Natural killer cell treated with Interleukin-12 subunit alpha and Interleukin-12 subunit beta and Interleukin-15 and Interleukin-18, amount 100 ng/mL, for 72 hours (primary cell): ENCODE measurements around the gene PTPRG. TPM values are rescaled to one million over a fixed set of nuclear protein-coding genes. Genes with fewer than 3 reads are reported as not detected.

ENCODE experiments used
- ATAC-seq, 2 donors: fragments of 150-1000 bp; cut with Tn5 transposase in 1 of 2; sonication (Bioruptor Pico), chemical (Tn5 transposase) in 1 of 2; 2 replicates each; pipeline ENCODE4 v1.10.0; 2021
- DNase-seq: peaks from one replicate; pipeline ENCODE4 v3.0.0; 2022; ENCODE audit warnings: low spot score
- H3K27ac Mint-ChIP-seq, 2 donors: 1 replicate in 1 of 2; 2 replicates in 1 of 2; pipeline ENCODE4 v1.8.0; 2022; ENCODE audit warnings: mixed read lengths in 2 of 2, mild to moderate bottlenecking in 1 of 2, moderate library complexity in 1 of 2
- H3K27me3 Mint-ChIP-seq, 2 donors: 1 replicate in 1 of 2; 2 replicates in 1 of 2; pipeline ENCODE4 v1.8.0; 2022; ENCODE audit warnings: mixed read lengths in 2 of 2
- H3K36me3 Mint-ChIP-seq: one replicate; pipeline ENCODE4 v1.8.0; 2022; ENCODE audit warnings: mixed read lengths
- H3K4me1 Mint-ChIP-seq, 2 donors: 1 replicate in 1 of 2; 2 replicates in 1 of 2; pipeline ENCODE4 v1.8.0; 2022; ENCODE audit warnings: low read depth in 2 of 2, mixed read lengths in 2 of 2, mild to moderate bottlenecking in 1 of 2
- H3K4me3 Mint-ChIP-seq: one replicate; pipeline ENCODE4 v1.8.0; 2022; ENCODE audit warnings: mixed read lengths
- H3K9me3 Mint-ChIP-seq: 2 replicates; pipeline ENCODE4 v1.8.0; 2022; ENCODE audit warnings: mixed read lengths
- total RNA-seq, 2 donors: library from RNA; stranded (reverse); gene quantifications; one replicate each; pipeline ENCODE4 v1.2.3, GENCODE V29; 2022

The PTPRG gene
- total RNA-seq, 2 donors from 2014 or later: 0.33 to 0.93 TPM

DNA sequence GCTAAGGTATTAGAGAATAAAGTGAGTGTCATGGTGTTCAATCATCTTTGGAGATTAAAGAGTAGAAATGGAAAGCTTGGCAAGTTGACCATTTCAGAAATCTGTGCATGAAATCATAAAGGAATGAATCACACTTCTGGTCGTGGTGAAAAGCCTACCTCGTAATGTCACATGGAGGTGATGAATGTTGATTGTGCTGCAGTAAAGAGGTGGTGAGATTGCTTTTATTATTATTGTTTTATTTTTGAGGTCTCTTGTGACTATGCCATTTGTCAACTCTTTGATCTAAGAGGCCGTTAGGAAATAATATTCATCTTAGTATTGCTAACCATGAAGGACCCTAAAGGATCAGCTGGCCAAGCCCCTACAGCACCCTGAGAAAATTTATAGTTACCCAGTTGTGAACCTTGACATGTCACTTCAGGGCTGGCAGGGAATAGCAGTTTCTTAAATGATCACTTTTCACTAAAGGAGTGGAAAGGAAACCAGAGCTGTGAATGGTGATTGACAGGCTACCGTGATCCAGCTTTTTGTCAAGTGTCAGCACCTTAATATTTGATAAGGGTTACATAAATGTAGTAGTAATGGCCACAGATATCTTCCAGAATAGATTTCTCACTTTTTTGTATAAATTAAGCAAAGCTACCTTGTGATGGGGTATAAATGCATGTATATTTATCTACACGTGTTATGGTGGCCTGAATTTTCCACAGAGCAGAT lies 203.9 kb downstream of the PTPRG start:
- peaks cover 0 to 4% of the 10 kb centered on the region in 2 donors for H3K27me3 Mint-ChIP-seq
- no peak overlapping the region for H3K4me3 Mint-ChIP-seq
- ATAC-seq (no peak), DNase-seq (no peak)
- H3K9me3 Mint-ChIP-seq: peaks cover 4% of the 10 kb centered on the region
- no peaks in the 10 kb centered on the region for H3K36me3 Mint-ChIP-seq
- no peak overlapping the region for H3K27ac Mint-ChIP-seq
- H3K4me1 Mint-ChIP-seq: no peaks in the 10 kb centered on the region

DNA sequence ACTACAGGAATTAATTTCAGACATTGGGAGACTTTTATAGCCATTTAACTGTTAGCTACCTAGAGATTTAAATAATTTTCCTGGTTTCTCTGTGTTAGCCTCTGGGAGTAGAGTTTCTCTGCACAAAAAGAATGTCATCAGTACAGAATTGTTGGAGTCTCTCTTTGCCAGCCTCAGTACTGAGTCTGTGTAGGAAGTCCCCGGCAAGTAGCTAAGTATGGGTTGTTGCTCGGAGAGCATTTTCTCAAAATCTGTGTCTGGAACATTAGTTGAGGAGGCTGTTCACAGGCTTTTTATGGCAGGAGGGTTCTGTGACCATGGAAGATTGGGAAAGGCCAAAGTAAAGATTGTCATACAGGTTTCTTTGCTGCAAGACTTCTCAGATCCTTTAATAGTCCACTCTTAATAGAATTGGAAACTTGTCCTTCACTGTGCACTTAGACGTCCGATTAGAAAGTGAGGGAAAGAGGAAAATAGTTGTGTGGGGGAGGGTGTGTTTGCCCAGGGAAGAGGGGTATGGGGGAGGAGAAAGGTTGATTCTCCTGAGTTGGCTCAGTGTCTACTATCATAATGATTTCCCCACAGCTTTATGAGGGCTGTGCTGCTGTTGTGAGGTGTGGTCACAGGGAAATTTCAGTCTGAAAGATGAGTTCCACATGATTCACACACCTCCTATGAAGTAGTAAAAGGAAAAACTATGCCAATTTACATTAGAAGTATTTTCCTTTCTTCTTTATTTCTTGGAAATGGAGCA lies 207.1 kb downstream of the PTPRG start:
- H3K4me3 Mint-ChIP-seq: no peak overlapping the region
- no peak overlapping the region for H3K27ac Mint-ChIP-seq

DNA sequence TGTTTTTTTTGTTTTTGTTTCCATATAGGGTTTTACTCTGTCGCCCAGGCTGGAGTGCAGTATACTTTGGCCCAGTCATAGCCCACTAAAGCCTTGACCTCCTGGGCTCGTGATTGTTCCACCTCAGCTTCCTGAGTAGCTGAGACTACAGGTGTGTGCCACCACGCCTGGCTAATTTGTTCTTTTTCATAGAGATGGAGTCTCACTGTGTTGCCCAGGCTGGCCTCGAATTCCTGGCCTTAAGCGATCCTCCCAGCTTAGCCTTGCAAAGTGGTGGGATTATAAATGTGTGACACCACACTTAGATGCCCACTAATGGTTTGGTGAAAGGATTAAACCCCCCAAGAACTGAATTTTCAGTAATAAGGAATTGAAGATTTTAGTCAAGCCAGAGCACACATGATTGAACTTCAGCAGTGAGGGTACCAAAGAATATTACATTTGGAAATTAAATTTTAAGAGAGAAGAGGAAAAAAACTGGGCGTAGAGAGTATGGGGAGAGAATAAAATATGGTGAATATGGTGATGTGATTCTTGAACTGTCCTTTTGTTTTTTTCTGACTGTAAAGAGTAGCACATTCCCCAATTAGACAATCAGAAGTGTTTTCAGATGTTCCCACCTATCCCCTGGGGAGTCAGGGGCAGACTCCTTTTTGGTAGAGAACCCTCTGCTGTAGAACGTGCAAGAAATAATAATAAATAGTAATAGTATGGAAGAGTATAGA lies 208.1 kb downstream of the PTPRG start:
- Mint-ChIP-seq H3K9me3 (peaks cover under 1% of the 10 kb centered on the region), H3K27me3 (peaks cover 0 to under 1% of the 10 kb centered on the region in 2 donors), H3K36me3 (no peaks in the 10 kb centered on the region), H3K4me1 (no peaks in the 10 kb centered on the region), H3K27ac (no peak overlapping the region), H3K4me3 (no peak overlapping the region)
- DNase-seq (no peak), ATAC-seq (no peak)

More for the DNA sequence above, 207.1 kb downstream of the PTPRG start:
- H3K36me3 Mint-ChIP-seq: no peaks in the 10 kb centered on the region
- DNase-seq (no peak), ATAC-seq (no peak)
- peaks cover 4% of the 10 kb centered on the region for H3K9me3 Mint-ChIP-seq
- H3K4me1 Mint-ChIP-seq: no peaks in the 10 kb centered on the region
- H3K27me3 Mint-ChIP-seq: peaks cover 0 to 4% of the 10 kb centered on the region in 2 donors

DNA sequence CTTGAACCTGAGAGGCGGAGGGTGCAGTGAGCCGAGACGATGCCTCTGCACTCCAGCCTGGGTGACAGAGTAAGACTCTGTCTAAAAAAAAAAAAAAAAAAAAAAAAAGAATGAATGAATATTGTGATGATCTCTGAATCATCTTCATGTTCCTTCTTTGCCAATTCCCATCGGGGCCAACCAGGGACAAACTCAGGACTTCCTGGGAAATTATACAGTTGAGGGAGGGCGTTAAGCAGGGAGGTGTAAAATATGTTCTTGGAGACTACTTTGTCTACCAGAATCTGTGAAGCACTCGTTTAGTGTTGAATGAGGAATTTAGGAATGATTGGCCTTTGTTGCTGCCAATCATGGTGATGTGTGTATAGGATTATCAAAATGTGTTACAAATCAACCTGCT lies 210.6 kb downstream of the PTPRG start:
- Mint-ChIP-seq H3K4me3 (no peak overlapping the region), H3K27me3 (no peaks in the 10 kb centered on the region), H3K4me1 (no peaks in the 10 kb centered on the region), H3K9me3 (no peaks in the 10 kb centered on the region), H3K36me3 (no peaks in the 10 kb centered on the region), H3K27ac (no peak overlapping the region)
- DNase-seq: no peak
- ATAC-seq: no peak

DNA sequence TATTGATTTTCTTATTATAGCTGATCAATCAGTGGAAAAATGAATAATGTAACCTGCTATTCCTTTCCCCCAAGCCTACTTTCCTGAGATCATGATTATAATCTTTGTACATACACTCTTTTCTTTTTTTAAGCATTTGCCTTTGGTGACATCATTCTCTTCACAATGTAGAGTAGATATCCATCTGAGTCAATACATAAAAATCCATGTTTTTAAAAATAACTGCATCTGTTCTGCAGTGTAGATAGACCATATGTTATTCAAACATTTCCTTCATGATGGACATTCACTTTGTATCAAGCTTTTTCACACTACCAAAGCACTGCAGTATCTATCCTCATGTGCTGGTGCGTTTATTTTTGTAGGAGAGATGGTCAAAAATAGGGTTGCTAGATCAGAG lies 211.1 kb downstream of the PTPRG start:
- DNase-seq (no peak), ATAC-seq (no peak)
- no peaks in the 10 kb centered on the region for H3K36me3 Mint-ChIP-seq
- H3K9me3 Mint-ChIP-seq: no peaks in the 10 kb centered on the region
- no peaks in the 10 kb centered on the region for H3K4me1 Mint-ChIP-seq
- H3K27ac Mint-ChIP-seq: no peak overlapping the region
- H3K4me3 Mint-ChIP-seq: no peak overlapping the region
- no peaks in the 10 kb centered on the region for H3K27me3 Mint-ChIP-seq

DNA sequence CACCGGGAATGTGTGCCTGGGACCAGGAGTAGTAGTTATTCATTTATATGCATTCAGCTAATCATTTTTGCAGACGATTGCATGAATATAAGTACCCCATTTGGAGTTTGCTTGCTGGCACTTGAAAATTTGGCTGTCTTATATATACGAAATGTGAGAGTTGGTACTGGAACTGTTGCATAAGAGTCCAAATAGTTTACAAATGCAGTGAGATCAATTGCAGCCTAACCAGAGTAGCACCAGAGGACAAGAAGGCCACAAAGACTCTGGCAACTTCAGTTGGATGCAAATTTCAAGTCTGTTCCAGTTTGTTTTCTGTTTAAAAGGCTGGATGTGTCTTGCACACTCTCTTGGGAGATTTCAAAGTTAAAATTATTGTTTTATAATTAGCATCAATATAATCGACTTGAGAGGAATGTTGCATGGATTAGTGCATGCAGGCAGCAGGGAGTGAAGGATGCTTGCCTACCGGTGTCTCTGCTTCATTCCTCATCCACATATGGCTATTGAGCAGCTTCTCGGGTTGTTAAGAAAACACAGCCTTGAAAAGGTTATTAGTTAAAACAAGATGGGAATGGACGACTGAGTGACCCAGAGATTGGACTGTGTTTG lies 213.0 kb downstream of the PTPRG start:
- H3K4me3 Mint-ChIP-seq: no peak overlapping the region
- peaks cover 3% of the 10 kb centered on the region for H3K9me3 Mint-ChIP-seq
- H3K4me1 Mint-ChIP-seq: no peaks in the 10 kb centered on the region
- no peaks in the 10 kb centered on the region for H3K36me3 Mint-ChIP-seq
- H3K27ac Mint-ChIP-seq: no peak overlapping the region
- ATAC-seq (no peak), DNase-seq (no peak)
- peaks cover 0 to 2% of the 10 kb centered on the region in 2 donors for H3K27me3 Mint-ChIP-seq

DNA sequence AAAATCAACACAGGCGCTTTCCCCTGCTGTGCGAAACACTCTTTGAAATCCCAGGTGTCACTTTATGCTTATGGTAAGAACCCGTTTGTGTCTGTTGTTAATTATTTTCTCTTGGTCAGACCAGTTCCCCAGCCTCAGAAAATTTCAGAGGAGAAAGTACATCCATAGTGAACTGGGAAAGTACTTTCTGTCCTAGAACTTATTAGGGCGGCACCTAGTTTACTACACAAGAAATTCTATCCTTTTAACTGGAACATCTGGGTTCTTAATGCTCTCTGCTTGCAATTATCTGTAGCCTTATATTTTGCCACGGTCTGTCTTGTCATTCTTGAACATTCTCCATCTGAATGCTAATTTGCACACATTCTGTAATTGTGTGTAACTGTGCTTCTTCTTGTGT lies 215.0 kb downstream of the PTPRG start:
- H3K9me3 Mint-ChIP-seq: peaks cover 3% of the 10 kb centered on the region
- no peak for DNase-seq
- H3K4me3 Mint-ChIP-seq: no peak overlapping the region

DNA sequence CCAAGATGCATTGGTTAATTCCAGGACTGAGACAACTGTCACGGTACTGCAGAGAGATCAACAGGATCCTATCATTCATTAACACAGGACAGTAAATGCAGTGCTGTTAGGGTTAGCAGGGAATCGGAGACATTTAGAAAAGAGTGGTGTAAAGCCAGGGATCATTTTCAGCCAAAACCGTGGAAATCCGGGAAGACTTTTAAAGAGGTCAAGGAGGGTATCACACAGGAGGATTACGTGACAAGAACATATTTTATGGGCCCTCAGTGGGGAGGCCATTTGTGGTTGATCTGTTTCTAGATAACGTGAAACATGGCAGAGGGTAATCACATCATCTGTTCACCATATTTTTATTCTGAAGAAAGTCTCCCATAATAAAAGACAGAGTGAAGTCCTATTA lies 216.1 kb downstream of the PTPRG start:
- H3K4me3 Mint-ChIP-seq: no peak overlapping the region
- H3K27me3 Mint-ChIP-seq: peaks cover 0 to 2% of the 10 kb centered on the region in 2 donors
- H3K36me3 Mint-ChIP-seq: no peaks in the 10 kb centered on the region
- DNase-seq (no peak), ATAC-seq (no peak)
- no peaks in the 10 kb centered on the region for H3K4me1 Mint-ChIP-seq
- H3K27ac Mint-ChIP-seq: no peak overlapping the region
- H3K9me3 Mint-ChIP-seq: peaks cover 3% of the 10 kb centered on the region

More for the DNA sequence above, 215.0 kb downstream of the PTPRG start:
- Mint-ChIP-seq H3K27ac (no peak overlapping the region), H3K36me3 (no peaks in the 10 kb centered on the region), H3K27me3 (peaks cover 0 to 2% of the 10 kb centered on the region in 2 donors), H3K4me1 (no peaks in the 10 kb centered on the region)
- no peak for ATAC-seq

DNA sequence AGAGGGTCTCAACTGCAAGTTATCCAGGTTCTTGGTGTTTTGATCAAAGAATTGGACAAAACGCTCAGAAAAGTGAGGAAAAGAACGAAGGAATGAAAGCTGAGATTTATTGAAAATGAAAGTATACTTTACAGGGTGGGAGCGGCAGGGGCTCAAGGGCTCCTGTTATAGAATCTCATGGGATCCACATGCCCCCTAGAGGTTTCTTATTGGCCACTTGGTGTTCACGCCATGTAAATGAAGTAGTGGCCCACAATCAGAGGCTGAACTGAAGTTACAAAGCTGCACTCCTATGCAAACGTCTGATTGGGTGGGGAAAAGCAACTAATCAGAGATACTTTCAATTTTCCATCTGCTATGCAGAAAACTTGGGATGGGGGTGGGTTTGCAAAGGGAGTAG lies 216.7 kb downstream of the PTPRG start:
- Mint-ChIP-seq H3K36me3 (no peaks in the 10 kb centered on the region), H3K4me3 (no peak overlapping the region), H3K27ac (no peak overlapping the region), H3K9me3 (peaks cover 3% of the 10 kb centered on the region), H3K27me3 (peaks cover 0 to 2% of the 10 kb centered on the region in 2 donors), H3K4me1 (no peaks in the 10 kb centered on the region)
- DNase-seq (no peak), ATAC-seq (no peak)

DNA sequence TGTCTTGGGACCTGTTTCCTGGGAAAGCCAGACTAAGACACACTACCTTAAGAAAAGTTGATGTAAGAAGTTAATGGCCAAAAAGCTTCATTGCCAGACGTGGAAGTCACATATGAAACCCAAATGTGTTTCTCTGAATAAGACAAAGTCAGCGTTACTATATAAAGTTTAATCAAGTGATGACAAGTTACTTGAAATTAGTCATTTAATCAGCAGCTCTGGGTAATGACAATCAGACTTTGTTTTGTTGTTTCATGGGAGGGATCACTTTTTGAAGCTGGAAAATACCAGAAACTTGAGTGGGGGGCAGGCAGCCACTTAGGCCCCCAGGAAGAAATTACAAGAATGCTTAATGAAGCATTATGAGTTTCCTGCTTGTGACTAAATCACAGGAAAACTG lies 218.6 kb downstream of the PTPRG start:
- ATAC-seq: no peak
- Mint-ChIP-seq H3K4me1 (no peaks in the 10 kb centered on the region), H3K36me3 (no peaks in the 10 kb centered on the region), H3K27ac (no peak overlapping the region), H3K27me3 (peaks cover 0 to 2% of the 10 kb centered on the region in 2 donors), H3K9me3 (peaks cover 9% of the 10 kb centered on the region), H3K4me3 (no peak overlapping the region)
- no peak for DNase-seq

DNA sequence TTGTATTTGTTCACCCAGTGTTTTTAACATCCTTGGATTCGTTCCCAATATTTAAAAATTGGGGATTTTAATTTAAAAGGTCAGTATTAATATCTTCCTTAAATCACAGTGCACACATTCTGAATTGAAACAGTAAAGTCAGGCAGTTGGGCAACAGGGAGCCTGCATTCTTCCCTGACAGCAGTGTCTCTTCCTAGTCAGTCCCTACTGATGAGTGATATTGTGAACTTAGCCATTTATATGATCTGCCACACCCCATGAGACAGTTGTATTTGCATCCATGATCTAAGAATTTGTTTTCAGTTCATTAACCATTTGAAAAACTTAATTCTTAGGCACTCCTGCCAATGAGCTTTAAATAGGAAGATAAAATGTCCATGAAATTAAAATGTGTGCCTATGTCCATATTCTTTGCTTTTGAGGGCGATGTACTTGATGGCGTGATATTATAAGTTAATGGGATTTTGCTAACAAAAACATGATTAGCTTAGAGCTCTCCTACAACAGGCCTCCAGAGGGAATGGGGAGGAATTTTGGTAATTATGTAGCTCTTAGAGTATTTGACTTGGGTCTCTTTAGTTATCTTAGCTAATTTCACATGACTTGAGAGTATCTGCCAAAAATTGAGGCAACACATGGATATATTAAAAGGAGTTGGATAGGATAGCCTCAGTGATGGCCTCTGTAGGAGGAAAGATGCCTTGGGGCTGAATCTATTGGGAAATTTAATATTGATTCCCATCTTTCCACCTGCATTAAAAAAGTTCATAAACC lies 219.3 kb downstream of the PTPRG start:
- Mint-ChIP-seq H3K4me3 (no peak overlapping the region), H3K4me1 (no peaks in the 10 kb centered on the region), H3K27ac (no peak overlapping the region), H3K36me3 (no peaks in the 10 kb centered on the region), H3K27me3 (peaks cover 0 to 2% of the 10 kb centered on the region in 2 donors), H3K9me3 (peaks cover 9% of the 10 kb centered on the region)
- ATAC-seq (no peak), DNase-seq (no peak)

DNA sequence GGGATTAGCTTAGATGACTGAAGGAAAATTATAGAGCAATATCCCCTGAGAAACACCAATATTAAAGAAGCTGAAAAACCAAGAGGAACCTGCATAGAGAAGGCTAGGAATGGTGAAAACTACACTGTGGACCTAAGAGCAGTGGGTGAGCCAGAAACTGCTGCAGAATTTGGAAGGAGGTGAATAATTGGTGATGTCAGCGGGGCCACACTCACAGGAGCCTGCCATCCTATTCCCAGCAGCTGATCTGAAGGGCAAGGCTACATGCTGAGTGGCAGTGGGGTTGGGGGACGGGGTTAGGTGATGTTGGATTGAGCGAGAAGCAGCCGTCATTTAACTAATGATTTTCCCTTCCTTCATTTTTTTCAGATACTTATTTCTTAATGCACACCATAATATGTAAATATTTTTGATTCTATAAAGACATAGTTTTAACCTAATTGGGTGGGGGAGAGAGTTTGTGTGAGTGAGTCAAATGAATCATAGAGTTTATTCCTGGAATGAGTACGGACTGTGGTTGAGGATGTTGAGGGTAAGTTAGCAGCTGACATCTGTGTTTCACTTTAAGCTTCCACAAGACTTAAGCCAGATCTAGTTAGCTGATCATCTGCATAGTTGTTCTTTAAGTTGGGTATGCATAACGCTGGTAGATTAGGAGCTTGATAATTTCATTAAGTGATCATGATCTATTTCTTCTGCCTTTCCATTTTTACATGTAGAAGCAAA lies 222.8 kb downstream of the PTPRG start:
- Mint-ChIP-seq H3K4me3 (no peak overlapping the region), H3K4me1 (no peaks in the 10 kb centered on the region), H3K27ac (no peak overlapping the region), H3K27me3 (no peaks in the 10 kb centered on the region), H3K9me3 (peaks cover 6% of the 10 kb centered on the region), H3K36me3 (no peaks in the 10 kb centered on the region)
- no peak for ATAC-seq
- no peak for DNase-seq
